GM23338 (cell line): ENCODE data around the gene SCPEP1. TPM values are rescaled to one million over a fixed set of nuclear protein-coding genes. Genes with fewer than 3 reads are reported as not detected.

ENCODE experiments used
- ATAC-seq: fragments of 200-7000 bp; cut with Tn5 transposase; 3 replicates; pipeline ENCODE4 v1.9.1; 2020
- DNase-seq: peaks from one replicate; pipeline ENCODE4 v3.0.0-alpha.2; 2015; ENCODE audit warnings: low spot score
- H2AFZ ChIP-seq: fragments of 200-600 bp; sonication (generic); 2 replicates; pipeline ENCODE4 v1.8.0; 2016; ENCODE audit warnings: antibody characterized with exemption, mild to moderate bottlenecking, moderate library complexity
- H3F3A ChIP-seq: fragments of 200-600 bp; sonication (generic); replicated peaks from 2 replicates; pipeline ENCODE4 v1.8.0; 2017; ENCODE audit warnings: antibody characterized with exemption, mixed run types, low read depth
- H3K27ac ChIP-seq: fragments of 200-600 bp; sonication (generic); 2 replicates; pipeline ENCODE4 v1.6.1; 2016; ENCODE audit warnings: low read depth
- H3K27me3 ChIP-seq: fragments of 200-600 bp; sonication (generic); 2 replicates; pipeline ENCODE4 v1.8.0; 2016; ENCODE audit warnings: mild to moderate bottlenecking, mixed run types, moderate library complexity; ENCODE audit not compliant: insufficient read depth
- H3K36me3 ChIP-seq: fragments of 200-600 bp; sonication (generic); 2 replicates; pipeline ENCODE4 v1.8.0; 2016; ENCODE audit warnings: mild to moderate bottlenecking; ENCODE audit not compliant: insufficient read depth
- H3K4me1 ChIP-seq: fragments of 200-600 bp; sonication (generic); 2 replicates; pipeline ENCODE4 v1.8.0; 2016; ENCODE audit warnings: mild to moderate bottlenecking, moderate library complexity; ENCODE audit not compliant: insufficient read depth
- H3K4me2 ChIP-seq: fragments of 200-600 bp; sonication (generic); 2 replicates; pipeline ENCODE4 v1.7.1; 2017; ENCODE audit warnings: mixed run types
- H3K4me3 ChIP-seq: fragments of 200-600 bp; sonication (generic); 2 replicates; pipeline ENCODE4 v1.6.1; 2016; ENCODE audit warnings: mixed run types
- H3K79me2 ChIP-seq: fragments of 200-600 bp; sonication (generic); replicated peaks from 2 replicates; pipeline ENCODE4 v1.8.0; 2017; ENCODE audit warnings: mild to moderate bottlenecking; ENCODE audit not compliant: insufficient read depth
- H3K9me2 ChIP-seq: fragments of 200-600 bp; sonication (generic); 2 replicates; pipeline ENCODE4 v1.8.0; 2017; ENCODE audit not compliant: insufficient read depth
- H4K20me1 ChIP-seq: fragments of 200-600 bp; sonication (generic); replicated peaks from 2 replicates; pipeline ENCODE4 v1.8.0; 2017; ENCODE audit warnings: mild to moderate bottlenecking; ENCODE audit not compliant: insufficient read depth
- H3K27ac Mint-ChIP-seq: 2 replicates; pipeline ENCODE4 v1.8.0; 2020; ENCODE audit warnings: inconsistent platforms, mild to moderate bottlenecking, moderate library complexity, mixed read lengths
- H3K27me3 Mint-ChIP-seq: 3 replicates; pipeline ENCODE4 v1.8.0; 2022; ENCODE audit warnings: low read depth, mild to moderate bottlenecking, moderate library complexity, mixed read lengths, inconsistent platforms; ENCODE audit not compliant: insufficient read depth, poor library complexity
- H3K36me3 Mint-ChIP-seq: 3 replicates; pipeline ENCODE4 v1.8.0; 2021; ENCODE audit warnings: low read depth, mild to moderate bottlenecking, inconsistent platforms, moderate library complexity, mixed read lengths
- H3K4me1 Mint-ChIP-seq: 3 replicates; pipeline ENCODE4 v1.8.0; 2020; ENCODE audit warnings: mild to moderate bottlenecking, inconsistent platforms, mixed read lengths
- H3K4me3 Mint-ChIP-seq: 3 replicates; pipeline ENCODE4 v1.8.0; 2021; ENCODE audit warnings: moderate library complexity, mild to moderate bottlenecking, inconsistent platforms, mixed read lengths
- H3K9me3 Mint-ChIP-seq: 3 replicates; pipeline ENCODE4 v1.8.0; 2020; ENCODE audit warnings: moderate library complexity, mild to moderate bottlenecking, inconsistent platforms, mixed read lengths
- CREB1 ChIP-seq: fragments of 250-450 bp; sonication (Bioruptor Pico); IDR thresholded peaks from 2 replicates; pipeline ENCODE4 v1.5.0; 2020; ENCODE audit warnings: low read depth, mild to moderate bottlenecking, moderate library complexity
- EZH2 ChIP-seq: fragments of 200-600 bp; sonication (generic); IDR thresholded peaks from one replicate; pipeline ENCODE4 v1.8.0; 2017; ENCODE audit warnings: antibody characterized with exemption, mild to moderate bottlenecking, low read depth; ENCODE audit not compliant: unreplicated experiment
- EZH2phosphoT487 ChIP-seq: fragments of 200-600 bp; sonication (generic); IDR thresholded peaks from one replicate; pipeline ENCODE4 v1.8.1; 2018; ENCODE audit warnings: antibody characterized with exemption; ENCODE audit not compliant: unreplicated experiment
- JUNB ChIP-seq: IDR thresholded peaks from one replicate; pipeline ENCODE4 v1.6.1; 2016; ENCODE audit warnings: antibody characterized with exemption; ENCODE audit not compliant: unreplicated experiment
- NANOG ChIP-seq: IDR thresholded peaks from 2 replicates; pipeline ENCODE4 v1.6.1; 2016; ENCODE audit warnings: antibody characterized with exemption, borderline replicate concordance
- REST ChIP-seq: IDR thresholded peaks from one replicate; pipeline ENCODE4 v1.6.1; 2018; ENCODE audit warnings: antibody characterized with exemption; ENCODE audit not compliant: unreplicated experiment
- STAT1 ChIP-seq: IDR thresholded peaks from one replicate; pipeline ENCODE4 v1.6.1; 2016; ENCODE audit warnings: antibody characterized with exemption; ENCODE audit not compliant: unreplicated experiment
- ZNF114 ChIP-seq: fragments of 250-450 bp; sonication (Bioruptor Pico); IDR thresholded peaks from 2 replicates; pipeline ENCODE4 v1.5.0; 2020; ENCODE audit warnings: mild to moderate bottlenecking, moderate library complexity
- ZNF331 ChIP-seq: fragments of 250-450 bp; sonication (Bioruptor Pico); IDR thresholded peaks from 2 replicates; pipeline ENCODE4 v1.5.0; 2020; ENCODE audit warnings: low read depth, mild to moderate bottlenecking, moderate library complexity
- polyA plus RNA-seq: library from polyadenylated mRNA; unstranded; fragments of >200 nt; fragmentation: Nextera tagmentation; extraction: Ambion mirVana; gene quantifications from 2 replicates; pipeline ENCODE4 v1.2.1, GENCODE V29; 2016
- total RNA-seq: library from RNA; depleted of rRNA; stranded (reverse); fragments of >200 nt; shearing (Covaris generic); gene quantifications from 2 replicates; pipeline ENCODE4 v1.2.3, GENCODE V29; 2014
- TF ChIP-seq, protein P1 (sequence below), 2 experiments: fragments of 200-600 bp in 1 of 2; sonication (generic) in 1 of 2; conservative IDR thresholded peaks; 2 replicates each; pipeline versions ENCODE4 v1.5.1 to v1.6.1; 2016 to 2017; ENCODE audit warnings: antibody characterized with exemption in 2 of 2, low read depth in 2 of 2, mild to moderate bottlenecking in 2 of 2, moderate library complexity in 1 of 2
- TF ChIP-seq, protein P2 (sequence below): IDR thresholded peaks from 2 replicates; pipeline ENCODE4 v1.6.1; 2016; ENCODE audit warnings: antibody characterized with exemption

SCPEP1 gene
- total and polyA plus RNA-seq, 2 experiments from 2014 or later: 46.6 to 52.1 TPM

GRCh38 chr17:56992364-56992763 is 14.4 kb downstream of the SCPEP1 start (continued):
- no peak for TF ChIP-seq EZH2phosphoT487
- no peak for TF ChIP-seq EZH2
- TF ChIP-seq CREB1 (CRISPR knock-in tag): no peak

- H3K27ac Mint-ChIP-seq: no peak overlapping the region
- TF ChIP-seq STAT1 (no peak), EZH2 (no peak), EZH2phosphoT487 (no peak), ZNF331 (CRISPR knock-in tag) (no peak), NANOG (no peak), CREB1 (CRISPR knock-in tag) (no peak), REST (no peak), ZNF114 (CRISPR knock-in tag) (no peak), JUNB (no peak)
- TF ChIP-seq, protein P1, sequence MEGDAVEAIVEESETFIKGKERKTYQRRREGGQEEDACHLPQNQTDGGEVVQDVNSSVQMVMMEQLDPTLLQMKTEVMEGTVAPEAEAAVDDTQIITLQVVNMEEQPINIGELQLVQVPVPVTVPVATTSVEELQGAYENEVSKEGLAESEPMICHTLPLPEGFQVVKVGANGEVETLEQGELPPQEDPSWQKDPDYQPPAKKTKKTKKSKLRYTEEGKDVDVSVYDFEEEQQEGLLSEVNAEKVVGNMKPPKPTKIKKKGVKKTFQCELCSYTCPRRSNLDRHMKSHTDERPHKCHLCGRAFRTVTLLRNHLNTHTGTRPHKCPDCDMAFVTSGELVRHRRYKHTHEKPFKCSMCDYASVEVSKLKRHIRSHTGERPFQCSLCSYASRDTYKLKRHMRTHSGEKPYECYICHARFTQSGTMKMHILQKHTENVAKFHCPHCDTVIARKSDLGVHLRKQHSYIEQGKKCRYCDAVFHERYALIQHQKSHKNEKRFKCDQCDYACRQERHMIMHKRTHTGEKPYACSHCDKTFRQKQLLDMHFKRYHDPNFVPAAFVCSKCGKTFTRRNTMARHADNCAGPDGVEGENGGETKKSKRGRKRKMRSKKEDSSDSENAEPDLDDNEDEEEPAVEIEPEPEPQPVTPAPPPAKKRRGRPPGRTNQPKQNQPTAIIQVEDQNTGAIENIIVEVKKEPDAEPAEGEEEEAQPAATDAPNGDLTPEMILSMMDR (conservative IDR thresholded peaks at IDR 0.05; ENCODE audit: low read depth in 2 of 2): no peak
- TF ChIP-seq, protein P2, sequence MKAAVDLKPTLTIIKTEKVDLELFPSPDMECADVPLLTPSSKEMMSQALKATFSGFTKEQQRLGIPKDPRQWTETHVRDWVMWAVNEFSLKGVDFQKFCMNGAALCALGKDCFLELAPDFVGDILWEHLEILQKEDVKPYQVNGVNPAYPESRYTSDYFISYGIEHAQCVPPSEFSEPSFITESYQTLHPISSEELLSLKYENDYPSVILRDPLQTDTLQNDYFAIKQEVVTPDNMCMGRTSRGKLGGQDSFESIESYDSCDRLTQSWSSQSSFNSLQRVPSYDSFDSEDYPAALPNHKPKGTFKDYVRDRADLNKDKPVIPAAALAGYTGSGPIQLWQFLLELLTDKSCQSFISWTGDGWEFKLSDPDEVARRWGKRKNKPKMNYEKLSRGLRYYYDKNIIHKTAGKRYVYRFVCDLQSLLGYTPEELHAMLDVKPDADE: no peak
These were observed 16.3 kb downstream of the SCPEP1 start for GRCh38 chr17:56994009-56994792.

More at GRCh38 chr17:56994009-56994792, 16.3 kb downstream of the SCPEP1 start:
- DNase-seq (no peak), ATAC-seq (no peak)
- Histone ChIP-seq H3K27me3 (no peaks in the 10 kb centered on the region), H3K4me2 (no peak overlapping the region), H3K36me3 (peaks cover 8% of the 10 kb centered on the region; the same call in 1 of the 2 replicates), H3F3A (no peaks in the 10 kb centered on the region), H3K4me1 (no peaks in the 10 kb centered on the region), H3K9me2 (no peaks in the 10 kb centered on the region), H2AFZ (no peak overlapping the region), H3K4me3 (no peak overlapping the region), H3K79me2 (no peaks in the 10 kb centered on the region), H3K27ac (no peak overlapping the region), H4K20me1 (no peaks in the 10 kb centered on the region)
- H3K36me3 Mint-ChIP-seq: peaks cover 12% of the 10 kb centered on the region; the same call in 2 of the 3 replicates
- H3K9me3 Mint-ChIP-seq: no peaks in the 10 kb centered on the region
- no peak overlapping the region for H3K4me3 Mint-ChIP-seq
- H3K4me1 Mint-ChIP-seq: no peaks in the 10 kb centered on the region
- H3K27me3 Mint-ChIP-seq: peaks cover 3% of the 10 kb centered on the region
